ENCODE measurements around the gene TOR1B. TPM values are rescaled to one million over a fixed set of nuclear protein-coding genes. Genes with fewer than 3 reads are reported as not detected.

The TOR1B gene
- total RNA-seq, 2 experiments from 2014 or later = 13.3 to 14.9 TPM

GRCh38 chr9:129850821-129851550, 48.0 kb downstream of the TOR1B start:
- Histone ChIP-seq H3K27ac (ENCODE audit: low read depth, low read length, poor library complexity, severe bottlenecking) (no peak overlapping the region), H4K20me1 (ENCODE audit: insufficient read depth, low read length) (no peaks in the 10 kb centered on the region), H3K4me2 (ENCODE audit: low read length) (no peak overlapping the region), H3K4me3 (ENCODE audit: low read depth, low read length, poor library complexity, severe bottlenecking) (no peak overlapping the region), H3K36me3 (ENCODE audit: insufficient read depth, low read length) (peaks cover 20% of the 10 kb centered on the region), H3K4me1 (ENCODE audit: insufficient read depth, low read length, poor library complexity, severe bottlenecking) (no peaks in the 10 kb centered on the region), H3K9me3 (ENCODE audit: low read length) (no peaks in the 10 kb centered on the region), H3K79me2 (ENCODE audit: insufficient read depth, low read depth, low read length) (no peaks in the 10 kb centered on the region), H3K9me2 (ENCODE audit: insufficient read depth, low read length) (no peaks in the 10 kb centered on the region), H2AFZ (ENCODE audit: low read length) (no peak overlapping the region)
- no TSS peak for BruUV-seq (replicated peaks)
- intact Hi-C loops (cut with micrococcal nuclease; ENCODE audit: unreplicated experiment) = no loop called here
- TF ChIP-seq CTCF (conservative IDR thresholded peaks at IDR 0.05; ENCODE audit: low read length) = no peak
- TF ChIP-seq EZH2phosphoT487 (IDR thresholded peaks at IDR 0.05; ENCODE audit: borderline replicate concordance, low read depth, low read length) = no peak
- ChIA-PET POLR2A (interaction anchor here (0.7 kb wide), 1 partner anchor 11 kb away, joined by 3 read pairs; no protein-coding TSS in a partner anchor), CTCF (ENCODE audit: unreplicated experiment) (no interaction called here)
- no peak for DNase-seq (ENCODE audit: low spot score)

DNA sequence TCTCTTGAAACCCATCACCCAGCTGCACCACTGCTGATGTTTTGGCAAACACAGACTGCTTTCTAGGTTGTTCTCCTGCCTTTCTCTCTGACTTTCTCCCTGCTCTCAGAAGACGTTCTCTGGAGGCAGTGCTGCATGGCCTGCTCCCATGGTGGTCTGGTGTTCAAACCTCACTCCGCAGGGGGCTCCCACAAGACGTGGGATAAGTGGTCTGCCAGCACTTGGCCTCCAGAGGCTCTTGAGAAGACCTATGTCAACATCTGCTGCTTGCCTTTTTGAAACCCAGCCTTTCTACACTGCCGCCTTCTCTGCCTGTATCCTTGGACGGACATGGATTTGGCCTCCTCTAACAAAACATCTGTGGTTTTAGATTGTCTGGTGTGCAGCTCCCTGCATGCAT, 48.8 kb downstream of the TOR1B start:
- no peak overlapping the region for H2AFZ ChIP-seq (ENCODE audit: low read length)
- no peak overlapping the region for H3K4me3 ChIP-seq (ENCODE audit: low read depth, low read length, poor library complexity, severe bottlenecking)
- H3K9me2 ChIP-seq (ENCODE audit: insufficient read depth, low read length) = no peaks in the 10 kb centered on the region
- no peak overlapping the region for H3K27ac ChIP-seq (ENCODE audit: low read depth, low read length, poor library complexity, severe bottlenecking)
- DNase-seq (ENCODE audit: low spot score) = no peak
- no peaks in the 10 kb centered on the region for H3K4me1 ChIP-seq (ENCODE audit: insufficient read depth, low read length, poor library complexity, severe bottlenecking)
- POLR2A ChIA-PET = no interaction called here
- no peak overlapping the region for H3K4me2 ChIP-seq (ENCODE audit: low read length)
- intact Hi-C loops (cut with micrococcal nuclease; ENCODE audit: unreplicated experiment) = no loop called here
- TF ChIP-seq EZH2phosphoT487 (IDR thresholded peaks at IDR 0.05; ENCODE audit: borderline replicate concordance, low read depth, low read length) = no peak
- TF ChIP-seq CTCF (conservative IDR thresholded peaks at IDR 0.05; ENCODE audit: low read length) = no peak
- H4K20me1 ChIP-seq (ENCODE audit: insufficient read depth, low read length) = no peaks in the 10 kb centered on the region
- CTCF ChIA-PET (ENCODE audit: unreplicated experiment) = no interaction called here
- H3K9me3 ChIP-seq (ENCODE audit: low read length) = no peaks in the 10 kb centered on the region
- H3K79me2 ChIP-seq (ENCODE audit: insufficient read depth, low read depth, low read length) = no peaks in the 10 kb centered on the region
- H3K36me3 ChIP-seq (ENCODE audit: insufficient read depth, low read length) = peaks cover 20% of the 10 kb centered on the region
- BruUV-seq (replicated peaks) = no TSS peak

GRCh38 chr9:129852579-129852978, 49.6 kb downstream of the TOR1B start:
- no peak for DNase-seq (ENCODE audit: low spot score)

More at GRCh38 chr9:129852579-129852978, 49.6 kb downstream of the TOR1B start:
- Histone ChIP-seq H3K9me3 (ENCODE audit: low read length) (no peaks in the 10 kb centered on the region), H3K9me2 (ENCODE audit: insufficient read depth, low read length) (no peaks in the 10 kb centered on the region), H3K4me3 (ENCODE audit: low read depth, low read length, poor library complexity, severe bottlenecking) (no peak overlapping the region), H3K36me3 (ENCODE audit: insufficient read depth, low read length) (peaks cover 20% of the 10 kb centered on the region), H2AFZ (ENCODE audit: low read length) (no peak overlapping the region), H3K4me1 (ENCODE audit: insufficient read depth, low read length, poor library complexity, severe bottlenecking) (no peaks in the 10 kb centered on the region), H4K20me1 (ENCODE audit: insufficient read depth, low read length) (no peaks in the 10 kb centered on the region), H3K4me2 (ENCODE audit: low read length) (no peak overlapping the region), H3K27ac (ENCODE audit: low read depth, low read length, poor library complexity, severe bottlenecking) (no peak overlapping the region), H3K79me2 (ENCODE audit: insufficient read depth, low read depth, low read length) (no peaks in the 10 kb centered on the region)
- BruUV-seq (replicated peaks) = no TSS peak
- intact Hi-C loops (cut with micrococcal nuclease; ENCODE audit: unreplicated experiment) = no loop called here
- TF ChIP-seq CTCF (conservative IDR thresholded peaks at IDR 0.05; ENCODE audit: low read length) (no peak), EZH2phosphoT487 (IDR thresholded peaks at IDR 0.05; ENCODE audit: borderline replicate concordance, low read depth, low read length) (no peak)
- CTCF ChIA-PET (ENCODE audit: unreplicated experiment) = no interaction called here
- POLR2A ChIA-PET = no interaction called here
